NCI-H2196 (cell line): Measurements from ENCODE around the gene COL1A1.

Source experiments
- DNase-seq: peaks from one replicate; lab custom pipeline; 2025; ENCODE audit not compliant: unreplicated experiment; lab: John Stamatoyannopoulos, UW

COL1A1 gene

DNA sequence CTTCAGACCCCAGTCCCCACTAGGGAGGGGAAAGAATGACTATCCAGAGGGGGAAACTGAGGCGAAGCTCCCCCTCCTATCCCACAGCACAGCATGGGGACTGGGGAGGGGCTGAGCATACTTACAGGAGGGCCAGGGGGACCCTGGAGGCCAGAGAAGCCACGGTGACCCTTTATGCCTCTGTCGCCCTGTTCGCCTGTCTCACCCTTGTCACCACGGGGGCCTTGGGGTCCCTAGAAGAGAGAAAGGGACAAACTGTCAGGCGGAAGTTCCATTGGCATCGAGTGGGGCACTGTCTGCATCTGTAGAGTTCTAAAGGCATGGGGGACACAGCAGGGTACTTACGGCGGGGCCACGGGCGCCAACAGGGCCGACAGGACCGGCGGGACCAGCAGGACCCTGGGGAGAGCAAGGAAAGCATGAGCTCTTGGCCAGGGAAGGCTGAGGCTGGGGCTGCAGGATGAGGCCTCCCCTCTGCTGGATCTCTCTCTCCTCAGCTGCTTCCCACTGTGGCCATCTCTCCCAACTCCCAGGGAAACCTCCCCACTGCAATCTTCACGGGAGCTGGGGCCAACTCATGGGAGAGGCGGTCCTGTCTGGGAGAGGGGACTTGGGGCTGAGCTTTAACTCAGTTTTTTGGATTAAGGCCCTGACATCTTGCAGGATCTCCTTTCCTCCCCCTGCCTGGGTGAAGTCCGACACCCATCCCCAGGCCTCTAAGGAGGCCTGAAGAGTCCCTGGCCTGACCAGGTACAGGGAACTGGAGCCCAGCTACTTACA lies 13.5 kb downstream of the COL1A1 start:
- DNase-seq: no peak

DNA sequence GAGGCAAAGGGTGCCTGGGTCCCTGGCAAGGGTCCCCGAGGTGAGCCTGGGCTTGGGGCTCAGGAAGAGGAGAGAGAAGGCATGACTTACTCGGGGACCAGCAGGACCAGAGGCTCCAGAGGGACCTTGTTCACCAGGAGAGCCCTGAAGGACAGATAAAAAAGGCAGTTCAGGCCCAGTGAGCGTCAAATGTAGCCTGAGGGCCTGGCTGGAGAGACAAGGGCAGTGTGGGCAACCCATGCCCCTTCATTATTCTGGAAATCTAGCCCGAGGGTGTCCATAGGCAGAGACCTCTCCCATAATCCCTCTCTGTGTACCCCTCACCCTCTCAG lies 14.1 kb downstream of the COL1A1 start:
- no peak for DNase-seq

DNA sequence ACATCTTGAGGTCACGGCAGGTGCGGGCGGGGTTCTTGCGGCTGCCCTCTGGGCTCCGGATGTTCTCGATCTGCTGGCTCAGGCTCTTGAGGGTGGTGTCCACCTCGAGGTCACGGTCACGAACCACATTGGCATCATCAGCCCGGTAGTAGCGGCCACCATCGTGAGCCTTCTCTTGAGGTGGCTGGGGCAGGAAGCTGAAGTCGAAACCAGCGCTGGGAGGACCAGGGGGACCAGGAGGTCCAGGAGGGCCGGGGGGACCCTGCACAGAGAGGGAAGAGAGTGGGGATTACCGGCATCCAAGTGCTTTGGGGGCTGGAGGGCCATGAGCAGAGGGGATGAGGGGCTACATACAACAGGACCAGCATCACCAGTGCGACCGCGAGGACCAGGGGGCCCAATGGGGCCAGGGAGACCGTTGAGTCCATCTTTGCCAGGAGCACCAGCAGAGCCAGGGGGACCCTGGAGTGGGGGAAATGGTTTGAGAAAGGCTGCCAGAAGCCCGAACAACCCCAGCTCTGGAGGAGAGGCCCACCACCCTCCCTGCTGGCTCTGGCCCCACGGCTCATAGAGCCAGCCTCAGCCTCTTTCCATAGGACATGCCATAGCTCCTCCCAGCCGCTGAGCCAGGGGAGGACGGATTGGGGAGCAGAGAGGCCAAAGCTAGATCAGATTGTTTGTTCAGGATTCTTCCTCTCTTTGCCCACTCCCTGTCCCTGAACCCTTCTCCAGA lies 14.6 kb downstream of the COL1A1 start:
- DNase-seq: no peak

DNA sequence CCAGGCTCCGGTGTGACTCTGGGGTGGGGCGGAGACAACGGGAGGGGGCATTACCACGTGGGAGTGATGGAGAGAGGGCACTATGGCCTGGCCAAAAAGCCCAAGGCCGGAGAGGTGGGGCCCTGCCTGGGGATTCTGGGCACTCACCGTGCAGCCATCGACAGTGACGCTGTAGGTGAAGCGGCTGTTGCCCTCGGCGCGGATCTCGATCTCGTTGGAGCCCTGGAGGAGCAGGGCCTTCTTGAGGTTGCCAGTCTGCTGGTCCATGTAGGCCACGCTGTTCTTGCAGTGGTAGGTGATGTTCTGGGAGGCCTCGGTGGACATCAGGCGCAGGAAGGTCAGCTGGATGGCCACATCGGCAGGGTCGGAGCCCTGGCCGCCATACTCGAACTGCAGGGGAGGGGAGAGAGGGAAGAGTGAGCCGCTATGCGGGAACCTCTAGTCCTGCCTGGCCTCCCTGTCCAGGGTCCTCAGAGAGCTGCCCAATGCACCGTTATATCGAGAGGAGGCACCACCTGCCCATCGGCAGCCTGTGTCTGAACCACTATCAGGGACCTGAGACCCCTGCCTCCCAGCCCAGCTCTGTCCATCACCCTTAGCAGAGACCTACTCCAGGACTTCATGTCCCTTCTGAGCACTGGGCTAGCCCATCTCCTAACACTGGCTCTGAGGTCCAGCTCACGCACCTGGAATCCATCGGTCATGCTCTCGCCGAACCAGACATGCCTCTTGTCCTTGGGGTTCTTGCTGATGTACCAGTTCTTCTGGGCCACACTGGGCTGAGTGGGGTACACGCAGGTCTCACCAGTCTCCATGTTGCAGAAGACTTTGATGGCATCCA lies 15.6 kb downstream of the COL1A1 start:
- no peak for DNase-seq

DNA sequence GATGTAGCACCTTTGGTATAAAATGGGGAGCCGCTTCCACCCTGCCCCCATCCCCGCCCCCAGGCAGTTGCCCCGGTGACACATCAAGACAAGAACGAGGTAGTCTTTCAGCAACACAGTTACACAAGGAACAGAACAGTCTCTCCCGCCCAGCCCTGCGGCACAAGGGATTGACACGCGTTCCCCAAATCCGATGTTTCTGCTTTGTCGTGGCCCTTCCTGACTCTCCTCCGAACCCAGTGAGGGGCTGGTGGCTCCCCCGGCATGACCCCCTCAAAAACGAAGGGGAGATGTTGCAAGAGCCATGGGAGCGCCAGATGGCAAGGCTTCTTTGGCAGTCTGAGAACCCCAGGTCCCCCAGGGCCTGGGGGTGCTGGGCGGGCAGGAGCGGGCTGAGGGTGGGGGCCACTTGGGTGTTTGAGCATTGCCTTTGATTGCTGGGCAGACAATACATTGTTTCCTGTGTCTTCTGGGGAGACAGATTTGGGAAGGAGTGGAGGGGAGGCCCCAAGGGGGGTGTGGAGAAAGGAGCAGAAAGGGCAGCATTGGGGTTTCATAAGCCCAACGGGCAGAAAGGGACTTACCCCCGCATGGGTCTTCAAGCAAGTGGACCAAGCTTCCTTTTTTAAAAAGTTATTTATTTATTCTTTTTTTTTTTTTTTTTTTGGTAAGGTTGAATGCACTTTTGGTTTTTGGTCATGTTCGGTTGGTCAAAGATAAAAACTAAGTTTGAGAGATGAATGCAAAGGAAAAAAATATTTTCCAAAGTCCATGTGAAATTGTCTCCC lies 16.6 kb downstream of the COL1A1 start:
- no peak for DNase-seq

DNA sequence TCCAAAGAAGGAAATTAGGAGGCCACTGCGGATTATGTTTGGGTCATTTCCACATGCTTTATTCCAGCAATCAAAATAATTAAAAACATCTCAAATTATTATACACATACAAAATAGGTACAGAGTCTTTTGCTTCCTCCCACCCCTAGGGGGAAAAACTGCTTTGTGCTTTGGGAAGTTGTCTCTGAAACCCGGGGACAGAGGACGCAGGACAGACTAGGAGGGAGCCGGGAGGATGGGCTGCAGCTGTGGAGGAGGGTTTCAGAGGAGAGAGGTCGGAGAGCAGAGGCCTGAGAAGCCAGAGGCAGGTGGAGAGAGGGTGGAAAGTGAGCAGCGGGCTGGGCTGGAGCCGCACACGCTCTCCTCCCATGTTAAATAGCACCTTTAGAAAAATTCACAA lies 17.4 kb downstream of the COL1A1 start:
- no peak for DNase-seq

DNA sequence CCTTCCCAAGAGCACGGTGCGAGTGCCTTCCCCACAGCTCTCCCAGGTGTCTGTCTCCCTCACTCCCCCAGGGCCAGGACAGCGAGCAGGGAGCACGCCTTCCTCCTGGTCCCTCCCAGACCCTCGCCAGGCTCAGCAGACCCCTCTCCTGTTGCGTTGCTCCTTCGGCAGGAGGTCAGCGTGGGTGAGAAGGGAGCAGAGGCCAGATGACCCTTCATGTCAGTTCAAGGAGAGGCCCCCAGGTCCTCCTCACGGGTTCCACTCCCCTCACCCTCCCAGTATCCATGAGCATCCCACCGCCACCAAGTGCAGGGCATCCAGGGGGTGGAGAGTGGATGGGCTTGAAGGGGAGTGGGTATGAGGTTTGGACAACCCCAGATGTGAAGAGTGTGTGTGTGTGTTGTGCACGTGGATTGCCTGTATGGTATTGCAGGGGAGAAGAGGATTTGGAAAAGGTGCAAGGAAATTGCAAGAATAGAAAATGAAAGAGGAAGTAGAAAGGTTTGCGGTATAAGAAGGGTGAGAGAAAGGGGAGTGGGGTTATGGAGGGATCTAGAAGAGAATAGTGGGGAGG lies 17.9 kb downstream of the COL1A1 start:
- no peak for DNase-seq

DNA sequence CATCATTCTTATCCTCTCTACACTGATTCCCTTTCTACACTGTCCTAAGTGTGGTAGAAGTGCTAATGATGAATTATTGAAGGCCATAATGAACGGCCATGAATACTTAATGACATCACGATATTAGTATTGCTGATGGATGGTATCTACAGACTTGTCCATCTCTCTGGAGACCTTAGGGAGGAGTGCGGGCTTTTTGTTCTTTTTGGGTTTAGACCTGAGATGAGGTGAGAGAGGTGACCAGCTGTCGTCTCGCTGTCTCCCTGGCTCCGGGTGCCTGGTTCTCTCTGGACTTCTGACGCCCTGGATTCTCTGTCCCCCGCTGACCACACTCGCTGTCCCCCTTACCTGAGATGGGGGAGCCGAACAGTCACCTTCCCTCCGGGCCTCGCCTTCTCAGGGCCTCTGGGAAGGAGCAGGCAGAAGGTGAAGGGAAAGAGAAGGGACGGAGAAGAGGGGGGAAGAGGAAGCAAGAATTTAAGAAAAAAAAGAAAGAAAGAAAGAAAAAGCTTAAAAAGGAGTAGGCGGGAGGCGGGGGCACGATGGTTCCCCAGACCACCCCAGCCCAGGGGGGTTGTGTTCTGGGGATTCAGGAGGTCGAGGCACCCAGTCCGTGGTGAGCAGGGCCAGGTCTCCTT lies 18.5 kb downstream of the COL1A1 start:
- DNase-seq: no peak

DNA sequence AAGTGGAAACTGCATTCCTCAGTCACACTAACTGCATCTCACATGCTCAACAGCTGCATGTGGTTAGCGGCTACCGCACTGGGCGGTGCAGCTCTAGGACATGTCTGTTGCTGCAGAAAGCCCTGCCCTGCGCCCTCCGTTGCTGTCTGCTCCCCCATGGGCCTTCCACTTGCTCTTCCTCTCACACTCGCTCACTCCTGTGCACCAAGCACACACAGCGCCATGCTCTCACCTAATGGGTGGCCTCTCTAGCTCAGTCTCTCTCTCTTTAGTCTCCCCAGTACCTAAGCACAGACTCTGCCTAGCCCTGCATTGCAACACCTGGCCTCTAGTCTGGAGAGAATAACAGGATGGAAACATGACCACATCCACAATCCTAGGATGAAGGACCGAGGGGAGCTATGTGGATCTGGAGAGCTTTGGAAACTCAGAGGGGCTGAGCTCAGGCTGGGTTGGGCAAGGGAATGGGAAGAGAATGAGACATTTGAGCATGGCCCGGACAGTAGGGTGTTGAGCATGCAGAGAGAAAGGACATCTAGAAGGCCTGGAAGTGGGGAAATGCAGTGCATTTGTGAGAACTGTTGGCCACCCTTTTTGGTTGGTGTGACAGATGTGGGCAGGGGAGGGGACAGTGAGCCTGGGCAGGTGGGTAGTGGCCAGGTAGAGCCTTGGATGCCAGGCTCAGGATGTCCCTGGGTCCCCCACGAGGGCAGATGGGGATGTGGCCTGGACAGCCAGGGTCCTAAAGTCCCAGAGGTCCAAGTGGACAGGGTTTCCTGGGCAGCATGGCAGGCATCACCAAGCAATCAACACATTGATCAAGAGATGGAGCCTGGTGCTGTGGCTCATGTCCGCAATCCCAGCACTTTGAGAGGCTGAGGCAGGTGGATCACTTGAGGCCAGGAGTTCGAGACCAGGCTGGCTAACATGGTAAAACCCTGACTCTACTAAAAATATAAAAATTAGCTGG lies 19.6 kb downstream of the COL1A1 start:
- no peak for DNase-seq

DNA sequence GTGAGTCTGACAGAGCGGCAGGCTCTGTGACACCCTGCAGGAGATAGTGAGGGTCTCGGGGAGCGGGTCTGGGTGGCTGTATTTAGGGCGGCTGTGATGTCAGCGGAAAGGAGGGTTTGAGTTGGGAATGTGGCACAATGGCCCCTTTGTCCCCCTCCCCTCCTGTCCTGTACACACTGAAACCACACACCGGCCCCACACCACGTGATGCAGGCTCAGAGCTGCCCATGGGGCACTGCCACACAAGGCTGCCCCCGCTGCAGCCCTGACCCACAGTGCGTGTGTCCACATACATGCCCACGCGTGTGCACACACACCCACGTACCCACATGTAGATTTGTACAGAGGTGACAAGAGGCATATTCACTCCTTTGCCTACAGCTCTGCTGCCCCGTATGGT lies 20.3 kb downstream of the COL1A1 start:
- DNase-seq: no peak

DNA sequence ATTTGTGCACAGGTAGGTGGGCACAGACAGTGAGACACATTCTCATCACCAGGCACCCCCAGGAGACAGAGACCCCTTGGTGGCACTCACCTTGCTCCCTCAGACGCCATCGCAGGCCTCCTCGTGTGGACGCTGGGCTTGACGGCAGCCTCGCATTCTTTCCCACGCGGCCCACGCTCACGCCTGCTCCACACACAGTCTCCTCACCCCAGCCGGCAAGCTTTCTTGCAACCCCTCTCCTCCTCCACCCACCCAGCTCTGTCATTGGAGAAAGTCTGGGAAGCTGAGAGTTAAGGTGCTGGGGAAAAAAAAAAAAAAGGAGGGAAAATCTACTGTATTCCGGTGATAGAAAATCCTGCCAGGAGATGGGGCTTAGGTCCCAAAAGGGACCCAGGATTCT lies 20.8 kb downstream of the COL1A1 start:
- no peak for DNase-seq

DNA sequence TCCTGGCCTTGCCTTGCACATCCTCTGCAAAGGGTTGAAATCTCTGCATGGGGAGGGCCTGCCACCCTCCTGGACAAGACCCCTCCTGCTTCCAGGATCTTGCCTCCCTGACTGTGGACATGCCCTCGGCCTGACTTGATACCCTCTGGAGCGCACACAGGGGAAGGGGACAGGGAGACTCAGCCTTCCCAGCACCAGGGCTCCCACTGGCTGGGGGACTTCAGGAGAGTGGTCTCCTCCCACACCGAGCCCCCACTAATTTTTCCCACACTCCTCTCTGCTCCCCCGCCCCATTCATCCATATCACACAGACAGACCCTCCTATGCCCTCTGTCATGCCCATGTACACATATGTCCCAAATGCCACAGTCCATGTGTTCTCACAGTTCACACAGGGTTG lies 21.3 kb downstream of the COL1A1 start:
- DNase-seq: no peak

DNA sequence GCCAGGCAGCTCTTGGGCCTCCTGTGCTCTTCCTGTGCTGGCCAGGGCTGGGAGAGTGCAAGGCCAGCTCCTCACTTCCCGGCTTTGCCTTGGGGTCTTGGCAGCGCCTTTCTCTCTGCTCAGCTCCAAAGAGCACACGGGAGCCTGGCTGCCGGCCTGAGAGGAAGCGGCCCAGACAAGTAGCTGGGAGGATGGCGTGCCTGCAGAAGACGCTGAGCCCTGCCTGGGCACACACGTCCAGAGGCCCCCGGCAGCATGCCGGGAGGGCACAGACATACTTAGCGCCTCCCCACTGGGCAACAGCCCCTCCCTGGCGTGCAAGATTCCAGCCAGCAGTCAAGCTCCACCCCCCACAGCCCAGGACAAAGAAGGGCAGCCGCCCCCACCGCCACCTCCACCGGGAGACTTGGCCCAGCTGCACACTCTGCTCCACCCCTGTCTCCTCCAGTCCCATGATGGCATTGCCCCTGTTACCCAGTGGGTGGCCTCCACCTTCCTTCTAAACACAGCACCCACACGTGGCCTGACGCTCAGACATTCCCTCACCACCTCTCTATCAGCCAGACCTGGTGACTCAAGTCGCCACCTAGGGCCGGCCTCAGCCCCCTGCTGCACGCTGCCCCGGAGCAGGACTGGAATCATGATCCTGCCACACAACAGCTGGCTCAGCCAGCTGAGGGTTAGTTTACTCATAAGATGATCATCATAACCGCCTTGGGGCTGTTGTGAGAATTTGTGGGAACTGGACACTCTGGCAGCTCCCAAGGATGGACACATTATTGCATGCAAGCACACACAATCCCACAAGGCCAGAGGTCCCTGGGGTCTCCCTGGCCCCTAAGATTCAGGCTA lies 23.2 kb downstream of the COL1A1 start:
- peak; percentile 89 for DNase-seq

DNA sequence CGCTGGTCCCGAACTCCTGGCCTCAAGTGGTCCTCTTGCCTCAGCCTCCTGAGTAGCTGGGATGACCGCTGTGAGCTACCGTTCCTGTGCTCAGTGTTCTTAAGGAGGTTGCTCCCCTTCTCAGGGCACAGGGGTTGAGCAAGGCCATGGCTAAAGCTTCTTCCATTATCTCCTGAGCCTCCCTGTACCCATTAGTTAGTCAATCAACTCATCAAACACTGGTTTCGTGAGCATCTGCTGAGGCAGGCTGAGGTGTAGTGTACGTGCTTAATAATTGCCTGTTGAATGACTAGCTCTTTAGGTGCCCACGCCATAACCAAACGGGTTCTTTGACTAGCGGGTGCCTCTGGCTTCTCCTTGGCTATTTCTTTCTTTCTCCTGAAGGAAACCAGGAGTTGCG lies 24.0 kb downstream of the COL1A1 start:
- DNase-seq: peak; percentile 12

DNA sequence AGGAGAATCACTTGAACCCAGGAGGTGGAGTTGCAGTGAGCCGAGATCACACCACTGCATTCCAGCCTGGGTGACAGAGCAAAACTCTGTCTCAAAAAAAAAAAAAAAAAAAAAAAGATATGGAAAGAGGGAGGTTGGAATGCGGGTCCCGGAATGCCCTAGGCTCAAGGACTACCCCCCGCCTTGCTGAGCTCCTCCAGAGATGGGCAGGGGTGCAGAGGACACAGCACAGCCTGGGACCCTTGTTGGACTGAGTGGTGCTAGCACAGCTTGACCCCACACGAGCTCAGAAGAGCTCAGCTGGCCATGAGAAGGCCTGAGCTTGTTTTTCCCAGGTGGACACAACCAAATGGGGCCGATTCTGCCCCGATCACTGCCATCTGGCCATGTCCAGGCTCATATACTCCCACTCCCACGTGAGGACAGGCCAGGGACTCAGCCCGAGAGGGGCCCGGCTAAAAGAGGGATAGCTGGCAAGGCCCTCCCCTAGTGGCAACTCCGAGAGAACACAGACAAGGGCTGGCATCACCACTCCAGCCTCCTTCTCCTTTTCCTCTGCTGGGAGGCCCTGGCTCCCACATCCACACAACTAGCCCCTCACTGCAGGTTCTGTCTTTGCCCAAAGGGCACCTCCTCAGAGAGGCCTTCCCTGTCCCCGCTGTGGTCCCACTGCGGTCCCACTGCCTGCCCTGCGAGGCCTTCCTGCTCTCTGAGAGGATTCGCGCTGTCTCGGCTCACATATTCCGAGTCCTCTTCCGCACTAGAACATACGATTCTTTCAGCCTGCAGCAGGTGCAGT lies 24.7 kb downstream of the COL1A1 start:
- DNase-seq: no peak

DNA sequence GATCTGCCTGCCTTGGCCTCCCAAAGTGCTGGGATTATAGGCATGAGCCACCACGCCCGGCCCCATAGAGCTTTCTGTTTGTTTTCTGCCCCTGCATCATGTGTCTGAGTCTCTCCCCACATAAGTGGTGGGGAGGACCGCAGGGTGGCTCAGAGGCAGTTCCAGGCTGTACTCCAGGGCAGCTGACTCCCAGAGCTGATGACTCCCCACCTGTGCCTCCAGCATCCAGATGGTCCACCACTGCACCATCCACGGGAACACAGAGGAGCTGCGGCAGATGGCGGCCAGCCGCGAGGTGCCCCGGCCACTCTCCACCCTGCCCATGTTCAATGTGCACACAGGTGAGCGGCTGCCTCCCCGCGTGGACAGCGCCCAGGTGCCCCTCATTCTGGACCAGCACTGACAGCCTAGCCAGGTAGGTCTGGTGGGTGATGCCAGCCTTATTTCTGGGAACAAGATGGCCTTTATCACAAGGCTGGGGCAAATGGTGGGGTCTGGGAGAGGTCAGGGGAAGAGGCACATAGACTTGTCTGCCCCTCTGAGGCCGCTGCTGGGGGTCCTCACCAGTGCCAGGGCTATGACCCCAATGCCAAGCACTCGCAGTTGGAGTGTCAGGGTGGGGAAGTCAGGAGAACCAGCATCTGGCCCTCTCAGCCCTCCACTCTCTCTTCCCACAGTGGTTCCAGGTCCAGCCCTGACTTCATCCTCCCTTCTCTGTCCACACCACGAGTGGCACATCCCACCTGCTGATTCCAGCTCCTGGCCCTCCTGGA lies 26.2 kb downstream of the COL1A1 start:
- no peak for DNase-seq

DNA sequence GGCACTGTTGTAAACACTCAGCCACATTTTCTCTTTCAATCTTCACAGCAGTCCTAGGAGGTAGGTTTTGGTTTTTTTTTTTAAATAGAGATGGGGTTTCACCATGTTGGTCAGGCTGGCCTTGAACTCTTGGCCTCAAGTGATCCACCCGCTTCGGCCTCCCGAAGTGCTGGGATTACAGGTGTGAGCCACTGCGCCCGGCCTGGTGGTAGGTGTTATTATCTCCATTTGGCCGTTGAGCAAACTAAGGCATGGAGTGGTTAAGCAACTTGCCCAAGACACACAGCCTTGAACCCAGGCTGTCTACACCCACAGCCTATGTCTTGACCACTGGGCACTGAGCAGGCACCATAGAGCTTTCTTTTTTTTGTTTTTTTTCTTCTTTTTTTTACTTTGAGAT lies 27.0 kb downstream of the COL1A1 start:
- no peak for DNase-seq
